Measurements from ENCODE around the gene SNX3. TPM values are rescaled to one million over a fixed set of nuclear protein-coding genes. Genes with fewer than 3 reads are reported as not detected.

Gene SNX3
- total and polyA plus RNA-seq, 7 donors, result 165 to 348 (median 204) TPM

DNA sequence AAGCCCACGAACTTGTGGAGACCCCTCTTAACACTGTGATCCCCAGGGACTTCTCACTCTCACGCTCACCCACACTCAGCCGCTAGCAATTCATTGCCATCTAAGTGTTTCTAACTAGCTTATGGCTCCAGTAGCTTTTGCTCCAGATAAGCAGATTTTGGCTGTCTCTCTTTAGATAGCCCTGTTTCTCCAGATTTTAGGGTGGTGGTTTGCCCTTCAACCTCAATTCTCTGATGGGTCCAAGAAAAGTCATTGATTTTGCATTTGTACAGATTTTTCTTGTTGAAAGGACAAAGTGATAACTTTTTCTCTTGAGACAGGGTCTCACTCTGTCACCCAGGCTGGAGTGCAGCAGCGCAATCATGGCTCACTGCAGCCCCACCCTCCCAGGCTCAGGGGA lies 53.8 kb downstream of the SNX3 start:
- no peaks in the 10 kb centered on the region for H3K9me3 ChIP-seq
- TF ChIP-seq, protein P1, sequence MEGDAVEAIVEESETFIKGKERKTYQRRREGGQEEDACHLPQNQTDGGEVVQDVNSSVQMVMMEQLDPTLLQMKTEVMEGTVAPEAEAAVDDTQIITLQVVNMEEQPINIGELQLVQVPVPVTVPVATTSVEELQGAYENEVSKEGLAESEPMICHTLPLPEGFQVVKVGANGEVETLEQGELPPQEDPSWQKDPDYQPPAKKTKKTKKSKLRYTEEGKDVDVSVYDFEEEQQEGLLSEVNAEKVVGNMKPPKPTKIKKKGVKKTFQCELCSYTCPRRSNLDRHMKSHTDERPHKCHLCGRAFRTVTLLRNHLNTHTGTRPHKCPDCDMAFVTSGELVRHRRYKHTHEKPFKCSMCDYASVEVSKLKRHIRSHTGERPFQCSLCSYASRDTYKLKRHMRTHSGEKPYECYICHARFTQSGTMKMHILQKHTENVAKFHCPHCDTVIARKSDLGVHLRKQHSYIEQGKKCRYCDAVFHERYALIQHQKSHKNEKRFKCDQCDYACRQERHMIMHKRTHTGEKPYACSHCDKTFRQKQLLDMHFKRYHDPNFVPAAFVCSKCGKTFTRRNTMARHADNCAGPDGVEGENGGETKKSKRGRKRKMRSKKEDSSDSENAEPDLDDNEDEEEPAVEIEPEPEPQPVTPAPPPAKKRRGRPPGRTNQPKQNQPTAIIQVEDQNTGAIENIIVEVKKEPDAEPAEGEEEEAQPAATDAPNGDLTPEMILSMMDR (IDR thresholded peaks at IDR 0.05), result no peak
- H3K4me3 ChIP-seq, result no peak overlapping the region
- peaks cover 4 to 45% of the 10 kb centered on the region in 2 donors for H3K36me3 ChIP-seq (ENCODE audit: insufficient read depth in 1 of 2, low read depth in 1 of 2)
- WGBS, 3 donors, result 89 to 91% (median 89%) methylated on average over 4 of the region's 4 CpGs
- no peak overlapping the region for H3K27ac ChIP-seq
- H3K4me1 ChIP-seq, result peaks cover 3% of the 10 kb centered on the region
- intact Hi-C loops (cut with DNase I), result no loop called here
- DNase-seq (no peak), ATAC-seq (no peak)
- no peaks in the 10 kb centered on the region for H3K27me3 ChIP-seq (ENCODE audit: insufficient read depth in 3 of 3, low read length in 2 of 3)

DNA sequence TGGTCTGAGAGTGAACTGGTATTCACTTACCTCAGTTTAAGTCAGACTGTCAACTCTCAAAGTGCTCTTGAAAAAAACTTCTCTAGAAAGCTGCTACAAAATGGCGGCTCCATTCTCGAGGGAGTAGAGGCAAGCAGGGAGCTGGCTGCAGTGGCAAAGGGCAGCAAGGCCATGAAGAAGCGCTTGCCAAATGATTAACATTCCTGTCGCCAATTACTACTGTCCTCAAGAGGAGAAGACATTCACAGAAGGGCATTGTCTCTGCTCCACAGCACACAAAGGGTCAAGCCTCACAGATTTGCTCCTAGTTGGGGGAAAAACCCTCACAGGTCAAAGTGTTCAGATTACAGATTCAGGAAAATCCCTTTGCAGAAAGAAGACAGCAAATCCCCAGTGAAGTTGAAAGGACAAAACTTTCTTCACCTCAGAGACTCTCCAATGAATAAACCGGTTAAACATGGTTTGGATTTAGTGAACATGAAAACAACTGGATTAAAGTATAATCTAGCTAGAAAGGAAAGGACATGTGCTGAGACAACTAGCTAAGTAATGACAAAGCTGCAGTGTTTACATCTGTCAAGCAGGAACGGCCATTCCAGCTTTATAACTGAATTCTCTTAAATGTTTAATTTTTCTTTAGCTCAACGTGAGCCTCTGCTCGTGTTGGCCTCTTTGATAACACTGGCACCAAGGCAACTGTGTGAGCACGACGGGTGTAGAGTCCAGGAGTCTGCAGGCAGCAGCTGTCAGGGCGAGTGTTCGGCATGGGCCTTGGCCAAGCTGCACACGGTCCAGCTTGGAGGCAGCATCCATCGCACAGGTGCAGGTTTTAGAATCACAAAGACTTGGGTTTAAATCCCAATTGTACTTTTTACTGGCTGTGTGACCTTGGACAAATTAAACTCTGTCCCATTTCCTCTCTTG lies 57.4 kb downstream of the SNX3 start:
- H3K27me3 ChIP-seq (ENCODE audit: insufficient read depth in 3 of 3, low read length in 2 of 3), result no peaks in the 10 kb centered on the region
- intact Hi-C loops (cut with DNase I), result no loop called here

DNA sequence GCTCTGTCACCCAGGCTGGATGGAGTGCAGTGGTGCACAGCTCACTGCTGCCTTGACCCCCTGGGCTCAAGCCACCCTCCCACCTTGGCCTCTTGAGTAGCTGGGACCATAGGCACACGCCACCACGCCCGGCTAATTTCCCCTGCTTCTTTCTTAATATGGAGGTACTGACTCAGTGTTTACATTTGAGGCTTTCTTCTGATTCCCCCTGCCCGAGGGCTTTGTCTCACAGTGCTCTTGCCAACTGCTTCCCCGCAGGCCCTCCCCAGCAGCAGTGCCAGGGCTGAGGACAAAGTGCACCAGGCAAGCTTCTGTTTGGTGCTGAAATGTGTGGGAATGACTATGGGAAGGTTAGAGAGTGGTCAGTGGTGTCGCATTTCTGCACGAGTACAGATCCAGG lies 60.2 kb downstream of the SNX3 start:
- Histone ChIP-seq H3K9me3 (no peaks in the 10 kb centered on the region), H3K27me3 (ENCODE audit: insufficient read depth in 3 of 3, low read length in 2 of 3) (no peaks in the 10 kb centered on the region), H3K36me3 (ENCODE audit: insufficient read depth in 1 of 2, low read depth in 1 of 2) (peaks cover 0 to 8% of the 10 kb centered on the region in 2 donors), H3K4me3 (no peak overlapping the region), H3K4me1 (peaks cover 3% of the 10 kb centered on the region), H3K27ac (no peak overlapping the region)
- TF ChIP-seq, protein P1 (IDR thresholded peaks at IDR 0.05), result no peak
- DNase-seq, result no peak
- WGBS, 3 donors, result 76 to 81% (median 79%) methylated on average over 7 of the region's 7 CpGs
- no peak for ATAC-seq
- intact Hi-C loops (cut with DNase I), result no loop called here

More for the DNA sequence above, 57.4 kb downstream of the SNX3 start:
- H3K36me3 ChIP-seq (ENCODE audit: insufficient read depth in 1 of 2, low read depth in 1 of 2), result peaks cover 4 to 18% of the 10 kb centered on the region in 2 donors
- H3K9me3 ChIP-seq, result no peaks in the 10 kb centered on the region
- H3K4me1 ChIP-seq, result peaks cover 3% of the 10 kb centered on the region
- TF ChIP-seq, protein P1 (IDR thresholded peaks at IDR 0.05), result no peak
- H3K4me3 ChIP-seq, result no peak overlapping the region
- 32 to 45% (median 36%) methylated on average over 14 of the region's 14 CpGs for WGBS, 3 donors
- peak overlapping the region; percentile 15 for H3K27ac ChIP-seq
- ATAC-seq (peak; percentile 59 to 76 (median 73)), DNase-seq (no peak)

DNA sequence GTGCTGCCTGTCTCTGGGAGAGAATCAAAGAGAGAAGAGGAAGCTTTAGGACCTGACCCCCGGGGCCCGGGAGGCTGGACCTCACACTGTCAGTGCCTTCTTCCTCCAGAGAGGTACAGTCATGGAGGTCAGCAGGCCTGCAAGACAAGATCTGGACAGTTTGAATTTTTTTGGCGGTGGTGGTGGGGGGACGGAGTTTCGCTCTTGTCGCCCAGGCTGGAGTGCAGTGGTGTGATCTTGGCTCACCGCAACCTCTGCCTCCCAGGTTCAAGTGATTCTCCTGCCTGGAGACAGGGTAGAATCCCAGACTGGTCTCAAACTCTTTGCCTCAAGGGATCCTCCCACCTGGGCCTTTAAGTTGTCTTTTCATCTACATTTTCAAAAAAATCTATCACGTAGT lies 60.7 kb downstream of the SNX3 start:
- intact Hi-C loops (cut with DNase I), result no loop called here
- H3K36me3 ChIP-seq (ENCODE audit: insufficient read depth in 1 of 2, low read depth in 1 of 2), result peaks cover 0 to 8% of the 10 kb centered on the region in 2 donors
- H3K4me3 ChIP-seq, result no peak overlapping the region
- no peaks in the 10 kb centered on the region for H3K27me3 ChIP-seq (ENCODE audit: insufficient read depth in 3 of 3, low read length in 2 of 3)
- H3K4me1 ChIP-seq, result peaks cover 3% of the 10 kb centered on the region
- ATAC-seq, result no peak
- no peak for DNase-seq
- H3K9me3 ChIP-seq, result no peaks in the 10 kb centered on the region
- TF ChIP-seq, protein P1 (IDR thresholded peaks at IDR 0.05), result no peak
- no peak overlapping the region for H3K27ac ChIP-seq
- 95 to 97% (median 96%) methylated on average over 8 of the region's 8 CpGs for WGBS, 3 donors

Data from psoas muscle (tissue), 8 donors.